Panc1 (cell line): Measurements from ENCODE around the gene LMAN2L. TPM values are rescaled to one million over a fixed set of nuclear protein-coding genes. Genes with fewer than 3 reads are reported as not detected.

Experiments
- ATAC-seq: fragments of 200-7000 bp; cut with Tn5 transposase; 2 replicates; pipeline ENCODE4 v1.9.1; 2020; ENCODE audit warnings: mild to moderate bottlenecking, moderate library complexity
- BruUV-seq: library from RNA; stranded (reverse); fragments of 400-500 nt; replicated peaks from 2 replicates; lab custom pipeline; 2021; lab: Mats Ljungman, UMichigan
- CTCF ChIA-PET: fragments of 300-600 bp; sonication (Branson Sonifier 250); formaldehyde crosslinking; loops from one replicate; lab custom pipeline; 2022; ENCODE audit warnings: antibody characterized with exemption; lab: Charles Lee
- POLR2A ChIA-PET: fragments of 300-600 bp; sonication (Branson Sonifier 250); formaldehyde crosslinking; loops from one replicate; lab custom pipeline; 2022; ENCODE audit warnings: antibody characterized with exemption; lab: Charles Lee
- DNase-seq: peaks from one replicate; pipeline ENCODE4 v3.0.0-alpha.2; 2010; ENCODE audit warnings: low read depth, low spot score
- H3K27ac ChIP-seq: 2 replicates; pipeline ENCODE4 v1.5.1; 2011; ENCODE audit warnings: mild to moderate bottlenecking, low read length, inconsistent platforms
- H3K27me3 ChIP-seq: fragments of 200-500 bp; sonication (Bioruptor generic); 2 replicates; pipeline ENCODE4 v1.6.0; 2014; ENCODE audit warnings: low read length, inconsistent platforms; ENCODE audit not compliant: control insufficient read depth, insufficient read depth
- H3K36me3 ChIP-seq: fragments of 200-500 bp; sonication (Bioruptor generic); 2 replicates; pipeline ENCODE4 v1.5.1; 2014; ENCODE audit warnings: inconsistent platforms, mild to moderate bottlenecking, low read length, moderate library complexity; ENCODE audit not compliant: control insufficient read depth, insufficient read depth
- H3K4me1 ChIP-seq: 2 replicates; pipeline ENCODE4 v1.5.1; 2011; ENCODE audit warnings: inconsistent platforms, mild to moderate bottlenecking, low read length, moderate library complexity; ENCODE audit not compliant: control insufficient read depth, insufficient read depth
- H3K4me3 ChIP-seq, 2 experiments: 2 replicates each; pipeline ENCODE4 v1.5.1; 2011 to 2012; ENCODE audit warnings: low read depth in 2 of 2, low read length in 2 of 2, mild to moderate bottlenecking in 2 of 2, inconsistent platforms in 1 of 2, moderate library complexity in 1 of 2
- H3K9me3 ChIP-seq: fragments of 200-500 bp; sonication (Bioruptor generic); 2 replicates; pipeline ENCODE4 v1.5.1; 2014; ENCODE audit warnings: low read depth, mild to moderate bottlenecking, inconsistent platforms, low read length, moderate library complexity; ENCODE audit not compliant: control insufficient read depth, insufficient read depth
- CTCF ChIP-seq: fragments of 450-650 bp; IDR thresholded peaks from 2 replicates; pipeline ENCODE4 v1.5.1; 2017; ENCODE audit warnings: mild to moderate bottlenecking
- POLR2AphosphoS5 ChIP-seq: IDR thresholded peaks from 2 replicates; pipeline ENCODE4 v1.6.1; 2012; ENCODE audit warnings: mild to moderate bottlenecking, low read depth, low read length, moderate library complexity
- REST ChIP-seq, 2 experiments: IDR thresholded peaks; 2 replicates each; pipeline ENCODE4 v1.6.1; 2011 to 2012; ENCODE audit warnings: low read depth in 2 of 2, control low read depth in 1 of 2, low read length in 1 of 2, mild to moderate bottlenecking in 1 of 2, moderate library complexity in 1 of 2; ENCODE audit not compliant: insufficient read depth in 1 of 2
- SIN3A ChIP-seq: IDR thresholded peaks from 2 replicates; pipeline ENCODE4 v1.6.1; 2012; ENCODE audit warnings: low read depth, mild to moderate bottlenecking, low read length, moderate library complexity, borderline replicate concordance; ENCODE audit not compliant: insufficient read depth
- TCF7L2 ChIP-seq: IDR thresholded peaks from 2 replicates; pipeline ENCODE4 v1.6.1; 2011; ENCODE audit warnings: mild to moderate bottlenecking, low read depth, low read length, inconsistent platforms
- in situ Hi-C: cut with HindIII; loops from 2 replicates; pipeline ENCODE4 v1.10.0; 2016; ENCODE audit warnings: low sequenced_read_pairs, low pct_unique_long_range_greater_than_20kb
- intact Hi-C: fragments of 100-400 bp; cut with micrococcal nuclease; formaldehyde crosslinking; loops from one replicate; pipeline ENCODE4 v1.10.0; 2022; ENCODE audit not compliant: unreplicated experiment
- total RNA-seq: library from RNA; stranded (reverse); gene quantifications from one replicate; pipeline ENCODE4 v1.2.1, GENCODE V29; 2021; ENCODE audit not compliant: unreplicated experiment

Gene LMAN2L
- total RNA-seq, 1 experiment from 2014 or later: 31.5 TPM

GRCh38 chr2:96665083-96665569, 74.7 kb downstream of the LMAN2L start:
- TF ChIP-seq REST (IDR thresholded peaks at IDR 0.05; ENCODE audit: insufficient read depth in 1 of 2, low read depth in 2 of 2, low read length in 1 of 2) (no peak), SIN3A (no peak), TCF7L2 (no peak), POLR2AphosphoS5 (no peak), CTCF (no peak)
- H3K4me3 ChIP-seq: no peak overlapping the region
- H3K27ac ChIP-seq: no peak overlapping the region
- no TSS peak for BruUV-seq
- intact Hi-C loops: no loop called here
- no peaks in the 10 kb centered on the region for H3K27me3 ChIP-seq
- in situ Hi-C loops: no loop called here
- H3K9me3 ChIP-seq: 0 out of 2 replicates have a peak, but pooled peaks cover 4% of the 10 kb centered on the region
- H3K4me1 ChIP-seq: no peaks in the 10 kb centered on the region
- no peak for DNase-seq
- ChIA-PET POLR2A (no interaction called here), CTCF (no interaction called here)
- no peaks in the 10 kb centered on the region for H3K36me3 ChIP-seq
- ATAC-seq: no peak

GRCh38 chr2:96664366-96664925, 75.4 kb downstream of the LMAN2L start:
- in situ Hi-C loops: no loop called here
- CTCF ChIA-PET: no interaction called here
- BruUV-seq: no TSS peak
- no peaks in the 10 kb centered on the region for H3K27me3 ChIP-seq
- POLR2A ChIA-PET: no interaction called here
- H3K4me3 ChIP-seq: no peak overlapping the region
- no peaks in the 10 kb centered on the region for H3K36me3 ChIP-seq
- ATAC-seq (no peak), DNase-seq (no peak)
- H3K9me3 ChIP-seq: 0 out of 2 replicates have a peak, but pooled peaks cover 4% of the 10 kb centered on the region
- no peaks in the 10 kb centered on the region for H3K4me1 ChIP-seq
- no peak overlapping the region for H3K27ac ChIP-seq
- no peak for TF ChIP-seq SIN3A
- TF ChIP-seq POLR2AphosphoS5: no peak
- TF ChIP-seq CTCF: no peak
- intact Hi-C loops: no loop called here
